ACC112 (cell line): Measurements from ENCODE around the gene CDIPT.

Experiments used
- H2AFZ ChIP-seq: fragments of 200-600 bp; sonication (generic); one replicate; pipeline ENCODE4 v1.6.0; 2017; ENCODE audit warnings: antibody characterized with exemption, low read length; ENCODE audit not compliant: unreplicated experiment
- H3K27ac ChIP-seq: fragments of 200-600 bp; sonication (generic); 2 replicates; pipeline ENCODE4 v1.5.1; 2014; ENCODE audit warnings: low read depth, mild to moderate bottlenecking, antibody characterized with exemption, low read length, moderate library complexity
- H3K27me3 ChIP-seq: fragments of 200-600 bp; sonication (generic); 2 replicates; pipeline ENCODE4 v1.6.1; 2014; ENCODE audit warnings: mild to moderate bottlenecking, antibody characterized with exemption, low read length, moderate library complexity, mixed read lengths; ENCODE audit not compliant: insufficient read depth
- H3K36me3 ChIP-seq: fragments of 200-600 bp; sonication (generic); 2 replicates; pipeline ENCODE4 v1.6.1; 2016; ENCODE audit warnings: mild to moderate bottlenecking, antibody characterized with exemption, low read length, moderate library complexity, mixed read lengths; ENCODE audit not compliant: insufficient read depth
- H3K4me1 ChIP-seq: fragments of 200-600 bp; sonication (generic); one replicate; pipeline ENCODE4 v1.6.1; 2016; ENCODE audit warnings: low read length, mixed read lengths; ENCODE audit not compliant: insufficient read depth, unreplicated experiment, control insufficient read depth
- H3K4me3 ChIP-seq: fragments of 200-600 bp; sonication (generic); 2 replicates; pipeline ENCODE4 v1.5.1; 2014; ENCODE audit warnings: mild to moderate bottlenecking, low read depth, low read length
- H3K79me2 ChIP-seq: fragments of 200-600 bp; sonication (generic); one replicate; pipeline ENCODE4 v1.6.0; 2016; ENCODE audit warnings: low read length; ENCODE audit not compliant: control insufficient read depth, unreplicated experiment, insufficient read depth

Gene CDIPT

GRCh38 chr16:29830774-29831173, 32.3 kb downstream of the CDIPT start:
- Histone ChIP-seq H3K27ac (no peak overlapping the region), H3K36me3 (peaks cover 11% of the 10 kb centered on the region; the same call in 1 of the 2 replicates), H3K4me3 (no peak overlapping the region), H2AFZ (no peak overlapping the region), H3K79me2 (peaks cover 48% of the 10 kb centered on the region), H3K4me1 (peaks cover 14% of the 10 kb centered on the region), H3K27me3 (no peaks in the 10 kb centered on the region)

- H3K79me2 ChIP-seq, result peaks cover 81% of the 10 kb centered on the region
- peak overlapping the region; percentile 54 for H3K4me3 ChIP-seq
- no peaks in the 10 kb centered on the region for H3K36me3 ChIP-seq
- no peaks in the 10 kb centered on the region for H3K27me3 ChIP-seq
- no peak overlapping the region for H2AFZ ChIP-seq
- peak overlapping the region; percentile 74 for H3K27ac ChIP-seq
- H3K4me1 ChIP-seq, result peaks cover 53% of the 10 kb centered on the region
Measured at GRCh38 chr16:29826342-29826695, 36.7 kb downstream of the CDIPT start.

GRCh38 chr16:29825145-29826044, 37.6 kb downstream of the CDIPT start:
- peaks cover 84% of the 10 kb centered on the region for H3K79me2 ChIP-seq
- H3K4me3 ChIP-seq, result peak overlapping the region; percentile 54
- H3K27me3 ChIP-seq, result no peaks in the 10 kb centered on the region
- peak overlapping the region; percentile 74 for H3K27ac ChIP-seq
- peaks cover 55% of the 10 kb centered on the region for H3K4me1 ChIP-seq
- H2AFZ ChIP-seq, result no peak overlapping the region
- H3K36me3 ChIP-seq, result no peaks in the 10 kb centered on the region

- peak overlapping the region; percentile 54 for H3K4me3 ChIP-seq
- no peaks in the 10 kb centered on the region for H3K36me3 ChIP-seq
- H3K4me1 ChIP-seq, result peaks cover 56% of the 10 kb centered on the region
- H3K27ac ChIP-seq, result peak overlapping the region; percentile 74
- no peak overlapping the region for H2AFZ ChIP-seq
- no peaks in the 10 kb centered on the region for H3K27me3 ChIP-seq
- peaks cover 85% of the 10 kb centered on the region for H3K79me2 ChIP-seq
Measured at GRCh38 chr16:29824589-29825144, 38.4 kb downstream of the CDIPT start.

GRCh38 chr16:29821643-29822115, 41.3 kb downstream of the CDIPT start:
- no peak overlapping the region for H2AFZ ChIP-seq
- peaks cover 63% of the 10 kb centered on the region for H3K4me1 ChIP-seq
- peak overlapping the region; percentile 89 for H3K27ac ChIP-seq
- no peaks in the 10 kb centered on the region for H3K27me3 ChIP-seq
- no peaks in the 10 kb centered on the region for H3K36me3 ChIP-seq
- peak overlapping the region; percentile 85 for H3K4me3 ChIP-seq
- peaks cover 79% of the 10 kb centered on the region for H3K79me2 ChIP-seq

GRCh38 chr16:29820730-29821642, 42.0 kb downstream of the CDIPT start:
- Histone ChIP-seq H3K27ac (peak overlapping the region; percentile 89), H3K79me2 (peaks cover 75% of the 10 kb centered on the region)

GRCh38 chr16:29820271-29820701, 42.7 kb downstream of the CDIPT start, which contains the start of gene MVP:
Gene MVP (plus strand): TSS chr16:29820462. CDS start chr16:29830550, 10,088 bp downstream.
- Histone ChIP-seq H2AFZ (no peak within 1 kb of the TSS), H3K36me3 (no peaks in the 10 kb centered on the region), H3K27me3 (no peaks in the 10 kb centered on the region), H3K4me3 (peak within 1 kb of the TSS; percentile 85), H3K27ac (peak within 1 kb of the TSS; percentile 89), H3K4me1 (peaks cover 53% of the 10 kb centered on the region), H3K79me2 (peaks cover 68% of the 10 kb centered on the region)

More at GRCh38 chr16:29820730-29821642, 42.0 kb downstream of the CDIPT start:
- Histone ChIP-seq H2AFZ (no peak overlapping the region), H3K4me1 (peaks cover 60% of the 10 kb centered on the region), H3K4me3 (peak overlapping the region; percentile 85), H3K27me3 (no peaks in the 10 kb centered on the region), H3K36me3 (no peaks in the 10 kb centered on the region)

- Histone ChIP-seq H3K27me3 (no peaks in the 10 kb centered on the region), H3K36me3 (no peaks in the 10 kb centered on the region), H3K27ac (no peak overlapping the region), H3K4me1 (peaks cover 52% of the 10 kb centered on the region), H3K4me3 (peak overlapping the region; percentile 85), H3K79me2 (peaks cover 64% of the 10 kb centered on the region), H2AFZ (no peak overlapping the region)
Measured at GRCh38 chr16:29819506-29819905, 43.5 kb downstream of the CDIPT start.

GRCh38 chr16:29818082-29818481, 44.9 kb downstream of the CDIPT start:
- Histone ChIP-seq H3K4me3 (peak overlapping the region; percentile 23; the same call in 1 of the 2 replicates), H3K27me3 (no peaks in the 10 kb centered on the region), H3K36me3 (no peaks in the 10 kb centered on the region), H3K4me1 (peaks cover 39% of the 10 kb centered on the region), H3K79me2 (peaks cover 54% of the 10 kb centered on the region), H3K27ac (no peak overlapping the region), H2AFZ (no peak overlapping the region)
